ENCODE measurements around the gene LDB2.

LDB2 gene

GRCh38 chr4:16896881-16897750 lies 1.3 kb downstream of the LDB2 start:
- TF ChIP-seq CTCF (IDR thresholded peaks at IDR 0.05; ENCODE audit: extremely low read depth, missing control alignments), result no peak
- no peak for DNase-seq (ENCODE audit: low spot score)

DNA sequence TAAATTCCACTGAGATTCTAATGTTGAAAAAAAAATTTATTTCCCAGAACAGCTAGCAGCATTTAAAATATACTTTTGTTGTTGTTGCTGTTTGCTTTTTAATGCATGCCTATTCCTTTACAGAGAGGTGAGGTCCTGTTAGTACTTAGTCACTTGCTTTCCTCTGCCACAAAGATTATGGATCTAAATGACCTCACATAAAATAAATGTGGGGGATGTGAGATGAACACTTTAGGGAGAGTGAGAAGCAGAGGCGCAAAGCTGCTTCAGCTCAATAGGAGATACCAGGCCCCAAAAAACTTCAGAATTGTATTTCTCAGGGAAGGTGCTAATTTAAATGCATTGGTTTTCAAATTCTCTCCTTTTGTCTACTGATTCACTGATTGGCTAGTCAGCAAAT lies 4.0 kb downstream of the LDB2 start:
- TF ChIP-seq CTCF (IDR thresholded peaks at IDR 0.05; ENCODE audit: extremely low read depth, missing control alignments), result no peak
- DNase-seq (ENCODE audit: low spot score), result no peak

- no peak for DNase-seq (ENCODE audit: low spot score)
- no peak for TF ChIP-seq CTCF (IDR thresholded peaks at IDR 0.05; ENCODE audit: extremely low read depth, missing control alignments)
Measured at GRCh38 chr4:16893141-16893651, 5.2 kb downstream of the LDB2 start.

DNA sequence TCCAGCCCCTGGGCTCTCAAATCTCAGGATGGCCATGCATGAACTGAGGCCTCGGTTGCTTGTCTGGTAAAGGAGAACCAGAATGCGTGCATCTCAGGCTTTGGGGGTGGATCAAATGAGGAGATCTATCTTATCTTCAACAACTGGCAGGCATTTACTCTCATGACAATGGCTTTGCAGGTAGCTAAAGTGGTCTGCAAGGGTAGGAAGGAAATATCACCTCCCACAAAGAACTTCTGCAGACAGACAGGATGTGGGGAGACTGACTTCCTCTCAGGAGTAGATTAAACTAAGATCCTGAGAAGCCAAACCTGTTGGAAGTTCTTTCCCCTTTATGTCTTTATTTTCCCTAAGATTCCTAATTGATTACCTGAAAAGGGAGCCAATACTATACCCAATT lies 7.8 kb downstream of the LDB2 start:
- no peak for DNase-seq (ENCODE audit: low spot score)
- TF ChIP-seq CTCF (IDR thresholded peaks at IDR 0.05; ENCODE audit: extremely low read depth, missing control alignments), result no peak

GRCh38 chr4:16889945-16890344 lies 8.5 kb downstream of the LDB2 start:
- no peak for TF ChIP-seq CTCF (IDR thresholded peaks at IDR 0.05; ENCODE audit: extremely low read depth, missing control alignments)
- DNase-seq (ENCODE audit: low spot score), result no peak

DNA sequence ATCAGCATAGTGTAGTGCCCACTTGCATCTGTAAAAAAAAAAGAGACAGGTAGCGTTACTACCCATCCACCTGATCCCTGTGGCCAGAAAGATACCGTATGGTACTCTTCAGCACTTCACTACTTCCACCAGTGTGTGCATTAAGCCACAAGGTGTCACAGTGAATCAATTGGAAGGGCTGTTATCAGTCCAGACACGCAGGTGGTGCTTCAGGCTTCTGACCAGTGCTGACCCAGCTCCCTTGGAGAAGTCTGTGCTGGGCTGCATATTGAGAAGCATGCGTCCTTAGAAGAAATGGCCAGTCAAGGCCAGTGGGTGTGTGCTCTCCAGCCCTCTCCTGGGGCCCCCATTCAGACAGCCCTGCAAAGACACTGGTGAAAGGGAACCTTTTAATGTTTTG lies 10.6 kb downstream of the LDB2 start:
- TF ChIP-seq CTCF (IDR thresholded peaks at IDR 0.05; ENCODE audit: extremely low read depth, missing control alignments), result no peak
- no peak for DNase-seq (ENCODE audit: low spot score)

- TF ChIP-seq CTCF (IDR thresholded peaks at IDR 0.05; ENCODE audit: extremely low read depth, missing control alignments), result no peak
- no peak for DNase-seq (ENCODE audit: low spot score)
Measured at GRCh38 chr4:16884673-16885460, 13.6 kb downstream of the LDB2 start.

All from GM20000 (cell line).